22Rv1 (cell line): ENCODE data around the gene CYFIP2.

ENCODE experiments used
- CTCF ChIP-seq: fragments of 450-650 bp; IDR thresholded peaks from 2 replicates; pipeline ENCODE4 v1.5.1; 2017; ENCODE audit warnings: mild to moderate bottlenecking
- ZFX ChIP-seq: fragments of 450-650 bp; IDR thresholded peaks from 2 replicates; pipeline ENCODE4 v1.6.1; 2017; ENCODE audit warnings: antibody characterized with exemption, borderline replicate concordance

GRCh38 chr5:157306081-157306480 is 40.2 kb downstream of the CYFIP2 start:
- TF ChIP-seq CTCF (no peak), ZFX (no peak)
